Thyroid gland (tissue), 4 donors: ENCODE results near the gene SLC48A1.

Experiments
- POLR2A ChIP-seq, 2 donors: fragments of 450-650 bp; IDR thresholded peaks; one replicate each; pipeline ENCODE4 v1.6.1; 2017; ENCODE audit warnings: antibody characterized with exemption in 2 of 2, mild to moderate bottlenecking in 2 of 2, moderate library complexity in 1 of 2
- TF ChIP-seq, protein P1 (sequence below), 6 experiments: fragments of 200-600 bp in 3 of 6; fragments of 450-650 bp in 3 of 6; sonication (generic) in 3 of 6; IDR thresholded peaks; one replicate each; pipeline ENCODE4 v1.5.1; 2016 to 2019; ENCODE audit warnings: antibody characterized with exemption in 6 of 6, mild to moderate bottlenecking in 2 of 6, inconsistent platforms in 1 of 6, moderate library complexity in 1 of 6

DNA sequence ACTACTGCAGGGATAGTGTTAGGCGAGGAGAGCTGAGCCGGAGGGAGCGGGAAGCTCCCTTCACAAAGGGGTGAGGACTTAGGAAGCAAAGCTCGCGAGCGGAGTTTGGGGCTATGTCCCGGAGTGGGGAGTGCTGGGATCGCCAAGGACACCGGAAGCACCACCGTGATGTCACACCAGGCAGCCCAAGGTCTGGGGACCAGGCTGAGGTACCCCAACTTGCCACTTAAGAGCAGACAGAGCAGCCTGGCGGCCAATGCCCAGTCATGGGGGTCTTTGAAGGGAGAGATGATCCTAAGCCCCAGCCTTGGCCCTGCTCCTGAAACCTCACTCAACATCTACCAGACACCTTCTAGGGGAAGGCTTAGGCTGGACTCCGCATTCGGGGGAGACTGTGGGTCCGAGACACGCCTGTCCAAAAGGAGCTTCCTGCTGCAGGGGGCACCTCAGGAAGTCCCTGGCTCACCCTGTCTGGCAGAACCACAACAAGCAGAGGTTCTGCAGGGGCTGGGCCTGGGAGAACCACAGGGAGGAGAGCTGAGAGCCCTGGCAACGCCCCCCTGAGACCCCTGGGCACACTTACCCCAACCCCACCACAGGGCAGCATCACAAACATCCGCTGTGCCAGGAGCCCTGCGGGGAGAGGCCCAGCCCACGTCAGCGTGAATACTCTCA is 17.8 kb downstream of the SLC48A1 start:
- TF ChIP-seq, protein P1, sequence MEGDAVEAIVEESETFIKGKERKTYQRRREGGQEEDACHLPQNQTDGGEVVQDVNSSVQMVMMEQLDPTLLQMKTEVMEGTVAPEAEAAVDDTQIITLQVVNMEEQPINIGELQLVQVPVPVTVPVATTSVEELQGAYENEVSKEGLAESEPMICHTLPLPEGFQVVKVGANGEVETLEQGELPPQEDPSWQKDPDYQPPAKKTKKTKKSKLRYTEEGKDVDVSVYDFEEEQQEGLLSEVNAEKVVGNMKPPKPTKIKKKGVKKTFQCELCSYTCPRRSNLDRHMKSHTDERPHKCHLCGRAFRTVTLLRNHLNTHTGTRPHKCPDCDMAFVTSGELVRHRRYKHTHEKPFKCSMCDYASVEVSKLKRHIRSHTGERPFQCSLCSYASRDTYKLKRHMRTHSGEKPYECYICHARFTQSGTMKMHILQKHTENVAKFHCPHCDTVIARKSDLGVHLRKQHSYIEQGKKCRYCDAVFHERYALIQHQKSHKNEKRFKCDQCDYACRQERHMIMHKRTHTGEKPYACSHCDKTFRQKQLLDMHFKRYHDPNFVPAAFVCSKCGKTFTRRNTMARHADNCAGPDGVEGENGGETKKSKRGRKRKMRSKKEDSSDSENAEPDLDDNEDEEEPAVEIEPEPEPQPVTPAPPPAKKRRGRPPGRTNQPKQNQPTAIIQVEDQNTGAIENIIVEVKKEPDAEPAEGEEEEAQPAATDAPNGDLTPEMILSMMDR (IDR thresholded peaks at IDR 0.05): no peak
- no peak for TF ChIP-seq POLR2A (IDR thresholded peaks at IDR 0.05)
